Measurements from ENCODE around the gene HES1.

- TF ChIP-seq CTCF (IDR thresholded peaks at IDR 0.05; ENCODE audit: poor library complexity, severe bottlenecking) (no peak), SMC3 (conservative IDR thresholded peaks at IDR 0.05; ENCODE audit: poor library complexity) (no peak), POLR2AphosphoS5 (IDR thresholded peaks at IDR 0.05) (no peak), MXI1 (conservative IDR thresholded peaks at IDR 0.05; ENCODE audit: poor library complexity, severe bottlenecking) (no peak), REST (IDR thresholded peaks at IDR 0.05; ENCODE audit: borderline replicate concordance) (no peak)
Observed at GRCh38 chr3:194130807-194131589, 5.0 kb upstream of the HES1 start.

Data from neural cell (in vitro differentiated cells).